GM06990 (cell line): ENCODE data around the gene CD9.

Experiments
- DNase-seq: peaks from one replicate; pipeline ENCODE4 v3.0.0-alpha.2; 2011; ENCODE audit not compliant: insufficient read length; ENCODE audit errors: extremely low read depth
- H3K27me3 ChIP-seq: replicated peaks from 2 replicates; pipeline ENCODE4 v1.6.0; 2011; ENCODE audit warnings: low read length; ENCODE audit not compliant: control insufficient read depth, insufficient read depth
- H3K36me3 ChIP-seq: 2 replicates; pipeline ENCODE4 v1.5.1; 2011; ENCODE audit warnings: low read length; ENCODE audit not compliant: control insufficient read depth, insufficient read depth
- H3K4me3 ChIP-seq: replicated peaks from 2 replicates; pipeline ENCODE4 v1.5.1; 2011; ENCODE audit warnings: low read depth, mild to moderate bottlenecking, control low read depth, low read length
- CTCF ChIP-seq: IDR thresholded peaks from 2 replicates; pipeline ENCODE4 v1.5.1; 2011; ENCODE audit warnings: low read length, control low read depth, mild to moderate bottlenecking, inconsistent platforms; ENCODE audit not compliant: insufficient read depth, poor library complexity, severe bottlenecking

Gene CD9

GRCh38 chr12:6235906-6236640 is 35.9 kb downstream of the CD9 start:
- no peaks in the 10 kb centered on the region for H3K36me3 ChIP-seq
- no peak overlapping the region for H3K4me3 ChIP-seq
- H3K27me3 ChIP-seq, result peaks cover 1% of the 10 kb centered on the region; the same call in 1 of the 2 replicates
- no peak for DNase-seq
- TF ChIP-seq CTCF, result no peak

GRCh38 chr12:6236641-6236940 is 36.4 kb downstream of the CD9 start:
- no peak overlapping the region for H3K4me3 ChIP-seq
- peaks cover 1% of the 10 kb centered on the region; the same call in 1 of the 2 replicates for H3K27me3 ChIP-seq
- H3K36me3 ChIP-seq, result no peaks in the 10 kb centered on the region
- no peak for TF ChIP-seq CTCF
- no peak for DNase-seq

- H3K27me3 ChIP-seq, result peaks cover 3% of the 10 kb centered on the region; the same call in 1 of the 2 replicates
- H3K4me3 ChIP-seq, result no peak overlapping the region
- no peak for DNase-seq
- TF ChIP-seq CTCF, result no peak
- no peaks in the 10 kb centered on the region for H3K36me3 ChIP-seq
Observed at GRCh38 chr12:6237830-6238229, 37.6 kb downstream of the CD9 start.

- no peaks in the 10 kb centered on the region for H3K36me3 ChIP-seq
- H3K27me3 ChIP-seq, result peaks cover 3% of the 10 kb centered on the region; the same call in 1 of the 2 replicates
- no peak for DNase-seq
- TF ChIP-seq CTCF, result no peak
- H3K4me3 ChIP-seq, result no peak overlapping the region
Observed at GRCh38 chr12:6238875-6239274, 38.7 kb downstream of the CD9 start.

GRCh38 chr12:6241495-6241894 is 41.3 kb downstream of the CD9 start:
- Histone ChIP-seq H3K27me3 (peaks cover 3% of the 10 kb centered on the region; the same call in 1 of the 2 replicates), H3K36me3 (no peaks in the 10 kb centered on the region), H3K4me3 (no peak overlapping the region)
- TF ChIP-seq CTCF, result no peak
- DNase-seq, result no peak

- no peaks in the 10 kb centered on the region for H3K36me3 ChIP-seq
- no peaks in the 10 kb centered on the region; the same call in 1 of the 2 replicates for H3K27me3 ChIP-seq
- no peak for TF ChIP-seq CTCF
- DNase-seq, result no peak
- no peak overlapping the region for H3K4me3 ChIP-seq
Observed at GRCh38 chr12:6249580-6249979, 49.4 kb downstream of the CD9 start.
